NOMO-1 treated with DMSO at 0.1 percent for 48 hours (cell line): ENCODE data around the gene DISP2.

Experiments used
- DNase-seq: peaks from one replicate; lab custom pipeline; 2025; ENCODE audit not compliant: unreplicated experiment; lab: John Stamatoyannopoulos, UW

DISP2 gene

GRCh38 chr15:40328176-40328575 is 29.8 kb upstream of the DISP2 start:
- no peak for DNase-seq

GRCh38 chr15:40328751-40329150 is 29.3 kb upstream of the DISP2 start:
- DNase-seq = no peak

GRCh38 chr15:40329804-40330203 is 28.2 kb upstream of the DISP2 start:
- no peak for DNase-seq

- DNase-seq = no peak
These were observed 27.6 kb upstream of the DISP2 start for GRCh38 chr15:40330368-40330836.

GRCh38 chr15:40331026-40331425 is 27.0 kb upstream of the DISP2 start:
- DNase-seq = no peak

- no peak for DNase-seq
These were observed 26.4 kb upstream of the DISP2 start for GRCh38 chr15:40331637-40332036.

GRCh38 chr15:40332113-40332781 is 25.8 kb upstream of the DISP2 start:
- no peak for DNase-seq

GRCh38 chr15:40333922-40334492 is 24.0 kb upstream of the DISP2 start:
- DNase-seq = peak; percentile 91

GRCh38 chr15:40334541-40334940 is 23.5 kb upstream of the DISP2 start:
- no peak for DNase-seq

- no peak for DNase-seq
These were observed 22.9 kb upstream of the DISP2 start for GRCh38 chr15:40334941-40335795.

GRCh38 chr15:40335938-40336743 is 21.9 kb upstream of the DISP2 start:
- no peak for DNase-seq

- DNase-seq = no peak
These were observed 21.3 kb upstream of the DISP2 start for GRCh38 chr15:40336744-40337122.

- no peak for DNase-seq
These were observed 20.4 kb upstream of the DISP2 start for GRCh38 chr15:40337597-40337996.

- peak; percentile 75 for DNase-seq
These were observed 19.9 kb upstream of the DISP2 start for GRCh38 chr15:40338041-40338657.

- no peak for DNase-seq
These were observed 18.9 kb upstream of the DISP2 start for GRCh38 chr15:40338921-40339620.

GRCh38 chr15:40339621-40339945 is 18.4 kb upstream of the DISP2 start:
- no peak for DNase-seq

GRCh38 chr15:40340038-40340739 is 17.8 kb upstream of the DISP2 start:
- no peak for DNase-seq

GRCh38 chr15:40340740-40341400 is 17.1 kb upstream of the DISP2 start, which contains the start of gene CCDC9B:
CCDC9B (minus strand) TSS chr15:40340939; CDS start chr15:40340819, 120 bp downstream.
- no peak for DNase-seq
